ENCODE measurements around the gene TRIP4.

Gene TRIP4

GRCh38 chr15:64412216-64412615 lies 24.6 kb downstream of the TRIP4 start:
- no peak for TF ChIP-seq GATA1 (IDR thresholded peaks at IDR 0.05; ENCODE audit: low read depth, low read length)
- TF ChIP-seq POLR2A (IDR thresholded peaks at IDR 0.05; ENCODE audit: low read length), result no peak
- no peak for DNase-seq

- DNase-seq, result no peak
- no peak for TF ChIP-seq POLR2A (IDR thresholded peaks at IDR 0.05; ENCODE audit: low read length)
- no peak for TF ChIP-seq GATA1 (IDR thresholded peaks at IDR 0.05; ENCODE audit: low read depth, low read length)
These were observed 35.1 kb downstream of the TRIP4 start for GRCh38 chr15:64422697-64423096.

GRCh38 chr15:64423970-64424369 lies 36.3 kb downstream of the TRIP4 start:
- no peak for DNase-seq
- TF ChIP-seq POLR2A (IDR thresholded peaks at IDR 0.05; ENCODE audit: low read length), result no peak
- no peak for TF ChIP-seq GATA1 (IDR thresholded peaks at IDR 0.05; ENCODE audit: low read depth, low read length)

GRCh38 chr15:64425221-64425620 lies 37.6 kb downstream of the TRIP4 start:
- TF ChIP-seq GATA1 (IDR thresholded peaks at IDR 0.05; ENCODE audit: low read depth, low read length) (no peak), POLR2A (IDR thresholded peaks at IDR 0.05; ENCODE audit: low read length) (no peak)
- DNase-seq, result no peak

GRCh38 chr15:64426845-64427465 lies 39.3 kb downstream of the TRIP4 start:
- DNase-seq, result peak; percentile 24 to 49
- TF ChIP-seq GATA1 (IDR thresholded peaks at IDR 0.05; ENCODE audit: low read depth, low read length) (no peak), POLR2A (IDR thresholded peaks at IDR 0.05; ENCODE audit: low read length) (no peak)

- no peak for TF ChIP-seq GATA1 (IDR thresholded peaks at IDR 0.05; ENCODE audit: low read depth, low read length)
- DNase-seq, result no peak
These were observed 41.8 kb downstream of the TRIP4 start for GRCh38 chr15:64429448-64429847.

GRCh38 chr15:64430000-64430735 lies 42.5 kb downstream of the TRIP4 start:
- peak; percentile 48 to 63 for DNase-seq
- TF ChIP-seq GATA1 (IDR thresholded peaks at IDR 0.05; ENCODE audit: low read depth, low read length) (no peak), POLR2A (IDR thresholded peaks at IDR 0.05; ENCODE audit: low read length) (no peak)

- DNase-seq, result no peak
- TF ChIP-seq POLR2A (IDR thresholded peaks at IDR 0.05; ENCODE audit: low read length) (no peak), GATA1 (IDR thresholded peaks at IDR 0.05; ENCODE audit: low read depth, low read length) (no peak)
These were observed 50.3 kb downstream of the TRIP4 start for GRCh38 chr15:64437982-64438381.

GRCh38 chr15:64438653-64439447 lies 51.2 kb downstream of the TRIP4 start:
- TF ChIP-seq POLR2A (IDR thresholded peaks at IDR 0.05; ENCODE audit: low read length), result no peak
- TF ChIP-seq GATA1 (IDR thresholded peaks at IDR 0.05; ENCODE audit: low read depth, low read length), result no peak
- peak; percentile 41 to 84 for DNase-seq

GRCh38 chr15:64441852-64442251 lies 54.2 kb downstream of the TRIP4 start:
- no peak for DNase-seq
- TF ChIP-seq GATA1 (IDR thresholded peaks at IDR 0.05; ENCODE audit: low read depth, low read length) (no peak), POLR2A (IDR thresholded peaks at IDR 0.05; ENCODE audit: low read length) (no peak)

- TF ChIP-seq POLR2A (IDR thresholded peaks at IDR 0.05; ENCODE audit: low read length) (no peak), GATA1 (IDR thresholded peaks at IDR 0.05; ENCODE audit: low read depth, low read length) (no peak)
- no peak for DNase-seq
These were observed 55.4 kb downstream of the TRIP4 start for GRCh38 chr15:64443016-64443415.

- peak in 1 of 2 experiments; percentile 45 for DNase-seq
- TF ChIP-seq POLR2A (IDR thresholded peaks at IDR 0.05; ENCODE audit: low read length) (no peak), GATA1 (IDR thresholded peaks at IDR 0.05; ENCODE audit: low read depth, low read length) (no peak)
These were observed 56.3 kb downstream of the TRIP4 start for GRCh38 chr15:64443747-64444621.

GRCh38 chr15:64444836-64445235 lies 57.2 kb downstream of the TRIP4 start:
- DNase-seq, result no peak
- TF ChIP-seq GATA1 (IDR thresholded peaks at IDR 0.05; ENCODE audit: low read depth, low read length) (no peak), POLR2A (IDR thresholded peaks at IDR 0.05; ENCODE audit: low read length) (no peak)
